Bronchial epithelial cell (primary cell): ENCODE results near the gene SATB1. TPM values are rescaled to one million over a fixed set of nuclear protein-coding genes. Genes with fewer than 3 reads are reported as not detected.
A peak's percentile ranks its signal among the peaks of the same experiment; 100 is the strongest.

ENCODE experiments used
- DNase-seq: peaks from one replicate; pipeline ENCODE4 v3.0.0-alpha.2; 2010; ENCODE audit warnings: low read depth
- FAIRE-seq: peaks from 2 replicates; lab custom pipeline; 2011; peaks lifted over from hg19 to GRCh38; lab: Jason Lieb, UNC
- H3K27me3 ChIP-seq: 2 replicates; pipeline ENCODE4 v1.5.1; 2011; ENCODE audit warnings: low read length; ENCODE audit not compliant: control insufficient read depth, insufficient read depth
- H3K36me3 ChIP-seq: 2 replicates; pipeline ENCODE4 v1.5.1; 2011; ENCODE audit warnings: low read length; ENCODE audit not compliant: control insufficient read depth, insufficient read depth
- H3K4me3 ChIP-seq: 2 replicates; pipeline ENCODE4 v1.5.1; 2011; ENCODE audit warnings: mild to moderate bottlenecking, low read depth, low read length, control low read depth
- total RNA-seq: library from RNA; depleted of rRNA; stranded (reverse); fragments of >200 nt; gene quantifications from 2 replicates; pipeline ENCODE4 v1.2.1, GENCODE V29; 2014
- TF ChIP-seq, protein P1 (sequence below): IDR thresholded peaks from 2 replicates; pipeline ENCODE4 v1.5.1; 2011; ENCODE audit warnings: mild to moderate bottlenecking, moderate library complexity, low read length, control low read depth, inconsistent platforms; ENCODE audit not compliant: insufficient read depth, severe bottlenecking

Gene SATB1
- total RNA-seq, 1 donor from 2014 or later: 16.3 TPM

DNA sequence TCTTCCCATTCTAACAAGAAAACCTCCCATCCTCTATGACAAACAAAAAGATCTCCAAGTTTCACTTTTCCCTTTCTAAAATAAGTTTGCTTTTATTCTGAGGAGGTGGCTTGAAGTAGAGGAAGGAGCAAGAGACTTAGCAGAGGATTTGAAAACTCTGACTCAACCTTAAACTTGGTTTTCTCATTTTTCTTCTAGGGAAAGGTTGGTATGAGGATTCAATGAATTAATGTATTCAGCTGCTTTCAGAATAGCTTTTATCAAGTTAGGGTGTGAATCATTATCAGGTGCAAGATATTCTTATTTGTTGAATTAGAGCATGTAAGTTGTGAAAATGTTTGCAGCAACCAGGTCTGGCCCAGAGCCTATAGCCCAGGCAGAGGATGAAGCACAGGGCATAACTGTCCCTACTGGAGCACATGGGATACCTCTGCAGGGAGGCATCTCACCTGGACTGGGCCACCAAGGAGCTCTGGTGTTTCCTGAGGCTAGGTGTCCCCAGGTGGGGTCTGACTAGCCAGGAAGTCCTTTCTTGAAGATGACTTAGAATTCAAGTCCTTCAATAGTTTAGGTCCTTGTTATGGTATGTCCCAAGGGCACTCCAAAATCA, 42.3 kb downstream of the SATB1 start:
- Histone ChIP-seq H3K27me3 (no peaks in the 10 kb centered on the region), H3K36me3 (no peaks in the 10 kb centered on the region), H3K4me3 (no peak overlapping the region)
- FAIRE-seq (peak; percentile 23), DNase-seq (no peak)
- TF ChIP-seq, protein P1, sequence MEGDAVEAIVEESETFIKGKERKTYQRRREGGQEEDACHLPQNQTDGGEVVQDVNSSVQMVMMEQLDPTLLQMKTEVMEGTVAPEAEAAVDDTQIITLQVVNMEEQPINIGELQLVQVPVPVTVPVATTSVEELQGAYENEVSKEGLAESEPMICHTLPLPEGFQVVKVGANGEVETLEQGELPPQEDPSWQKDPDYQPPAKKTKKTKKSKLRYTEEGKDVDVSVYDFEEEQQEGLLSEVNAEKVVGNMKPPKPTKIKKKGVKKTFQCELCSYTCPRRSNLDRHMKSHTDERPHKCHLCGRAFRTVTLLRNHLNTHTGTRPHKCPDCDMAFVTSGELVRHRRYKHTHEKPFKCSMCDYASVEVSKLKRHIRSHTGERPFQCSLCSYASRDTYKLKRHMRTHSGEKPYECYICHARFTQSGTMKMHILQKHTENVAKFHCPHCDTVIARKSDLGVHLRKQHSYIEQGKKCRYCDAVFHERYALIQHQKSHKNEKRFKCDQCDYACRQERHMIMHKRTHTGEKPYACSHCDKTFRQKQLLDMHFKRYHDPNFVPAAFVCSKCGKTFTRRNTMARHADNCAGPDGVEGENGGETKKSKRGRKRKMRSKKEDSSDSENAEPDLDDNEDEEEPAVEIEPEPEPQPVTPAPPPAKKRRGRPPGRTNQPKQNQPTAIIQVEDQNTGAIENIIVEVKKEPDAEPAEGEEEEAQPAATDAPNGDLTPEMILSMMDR: no peak

DNA sequence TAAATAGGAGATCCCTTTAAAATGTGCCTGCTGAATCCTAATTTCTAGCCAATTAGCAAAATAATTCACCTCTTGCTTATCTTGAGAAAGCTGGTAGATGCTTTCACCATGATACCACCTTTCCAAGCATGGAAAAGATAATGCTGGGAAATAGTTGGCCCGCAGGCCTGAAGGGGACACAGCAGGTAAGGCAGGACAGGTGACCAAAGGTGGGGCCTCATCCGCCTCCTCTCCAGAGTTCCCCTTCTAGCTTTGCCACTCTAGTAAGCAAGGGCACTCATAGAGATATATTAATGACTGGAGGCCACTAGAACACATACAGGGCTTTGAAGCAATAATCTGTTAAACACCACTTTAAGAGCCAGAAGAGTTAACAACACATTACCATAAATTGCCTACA, 45.5 kb downstream of the SATB1 start:
- no peaks in the 10 kb centered on the region for H3K27me3 ChIP-seq
- DNase-seq (no peak), FAIRE-seq (no peak)
- TF ChIP-seq, protein P1: no peak
- no peaks in the 10 kb centered on the region for H3K36me3 ChIP-seq
- H3K4me3 ChIP-seq: no peak overlapping the region

DNA sequence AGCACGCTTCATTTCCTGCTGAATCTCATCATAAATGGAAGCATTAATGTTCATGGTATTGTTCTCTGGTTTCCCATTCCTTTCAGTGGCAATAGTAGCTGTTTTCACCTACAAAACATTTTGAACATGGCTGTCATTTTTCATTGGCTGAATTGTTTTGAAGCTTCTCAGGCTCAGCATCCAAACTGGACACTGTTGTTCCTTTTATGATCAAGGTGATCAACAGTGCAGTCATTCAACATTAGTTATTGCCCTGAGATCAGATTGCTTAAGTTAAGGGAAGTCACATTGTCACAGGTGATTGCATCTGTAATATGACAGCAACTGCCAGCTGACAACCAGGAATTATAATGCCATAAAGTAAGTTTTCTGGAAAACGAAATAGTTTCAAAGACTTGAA, 46.9 kb downstream of the SATB1 start:
- Histone ChIP-seq H3K36me3 (no peaks in the 10 kb centered on the region), H3K4me3 (no peak overlapping the region), H3K27me3 (no peaks in the 10 kb centered on the region)
- FAIRE-seq (no peak), DNase-seq (no peak)
- TF ChIP-seq, protein P1: no peak

- no peaks in the 10 kb centered on the region for H3K27me3 ChIP-seq
- TF ChIP-seq, protein P1: no peak
- FAIRE-seq (no peak), DNase-seq (no peak)
- no peak overlapping the region for H3K4me3 ChIP-seq
- H3K36me3 ChIP-seq: peaks cover 2% of the 10 kb centered on the region
Measured at GRCh38 chr3:18376682-18377081, 48.5 kb downstream of the SATB1 start.

GRCh38 chr3:18372786-18373405, 52.2 kb downstream of the SATB1 start:
- DNase-seq (no peak), FAIRE-seq (no peak)
- TF ChIP-seq, protein P1: no peak
- no peak overlapping the region for H3K4me3 ChIP-seq
- H3K36me3 ChIP-seq: peaks cover 2% of the 10 kb centered on the region
- no peaks in the 10 kb centered on the region for H3K27me3 ChIP-seq

GRCh38 chr3:18370672-18371071, 54.5 kb downstream of the SATB1 start:
- H3K36me3 ChIP-seq: peaks cover 2% of the 10 kb centered on the region
- TF ChIP-seq, protein P1: no peak
- FAIRE-seq: no peak
- H3K27me3 ChIP-seq: no peaks in the 10 kb centered on the region
- H3K4me3 ChIP-seq: no peak overlapping the region
- DNase-seq: no peak
